DND-41 (cell line): ENCODE results near the gene FOCAD.
"Not testable (repeated sequence)": the region's sequence is repeated elsewhere in the genome, so short reads cannot be mapped to it uniquely, and the experiment has no call there.

ENCODE experiments used
- ATAC-seq: fragments of 200-7000 bp; cut with Tn5 transposase; 3 replicates; pipeline ENCODE4 v1.9.1; 2021; ENCODE audit warnings: low read depth; ENCODE audit not compliant: insufficient read depth
- DNase-seq: peaks from one replicate; pipeline ENCODE4 v3.0.0-alpha.2; 2020
- H2AFZ ChIP-seq: 2 replicates; pipeline ENCODE4 v1.6.0; 2012; ENCODE audit warnings: low read depth, low read length
- H3K27ac ChIP-seq: 2 replicates; pipeline ENCODE4 v1.5.1; 2012; ENCODE audit warnings: low read length, inconsistent platforms
- H3K27me3 ChIP-seq: fragments of 200-600 bp; sonication (generic); 2 replicates; pipeline ENCODE4 v1.6.0; 2012; ENCODE audit warnings: low read length, mild to moderate bottlenecking, inconsistent platforms; ENCODE audit not compliant: insufficient read depth, poor library complexity
- H3K36me3 ChIP-seq: 2 replicates; pipeline ENCODE4 v1.5.1; 2012; ENCODE audit warnings: low read length, inconsistent platforms; ENCODE audit not compliant: insufficient read depth
- H3K4me1 ChIP-seq: 2 replicates; pipeline ENCODE4 v1.5.1; 2012; ENCODE audit warnings: mild to moderate bottlenecking, low read length; ENCODE audit not compliant: insufficient read depth
- H3K4me2 ChIP-seq: 2 replicates; pipeline ENCODE4 v1.6.0; 2012; ENCODE audit warnings: mild to moderate bottlenecking, moderate library complexity, low read length, inconsistent platforms; ENCODE audit not compliant: insufficient read depth
- H3K4me3 ChIP-seq, 2 experiments: fragments of 200-600 bp in 1 of 2; shearing (Covaris generic) in 1 of 2; 2 replicates each; pipeline ENCODE4 v1.5.1; 2012 to 2016; ENCODE audit warnings: inconsistent platforms in 2 of 2, low read length in 2 of 2, mild to moderate bottlenecking in 2 of 2, low read depth in 1 of 2, moderate library complexity in 1 of 2
- H3K79me2 ChIP-seq: 2 replicates; pipeline ENCODE4 v1.6.0; 2012; ENCODE audit warnings: low read length, inconsistent platforms; ENCODE audit not compliant: insufficient read depth
- H3K9ac ChIP-seq: 2 replicates; pipeline ENCODE4 v1.6.0; 2012; ENCODE audit warnings: low read depth, mild to moderate bottlenecking, inconsistent platforms, low read length, moderate library complexity
- H3K9me3 ChIP-seq: 2 replicates; pipeline ENCODE4 v1.5.1; 2012; ENCODE audit warnings: low read length, moderate library complexity, mild to moderate bottlenecking, inconsistent platforms; ENCODE audit not compliant: insufficient read depth, severe bottlenecking
- H4K20me1 ChIP-seq: 2 replicates; pipeline ENCODE4 v1.6.0; 2012; ENCODE audit warnings: low read length; ENCODE audit not compliant: insufficient read depth
- CTCF ChIP-seq: IDR thresholded peaks from 2 replicates; pipeline ENCODE4 v1.5.1; 2012; ENCODE audit warnings: borderline replicate concordance, low read length, moderate library complexity, mild to moderate bottlenecking; ENCODE audit not compliant: poor library complexity, severe bottlenecking; ENCODE audit errors: extremely low read depth
- EZH2 ChIP-seq: IDR thresholded peaks from 3 replicates; pipeline ENCODE4 v1.6.1; 2012; ENCODE audit warnings: borderline replicate concordance, low read depth, mild to moderate bottlenecking, moderate library complexity, low read length, inconsistent platforms; ENCODE audit not compliant: severe bottlenecking

Gene FOCAD

GRCh38 chr9:20651939-20652338, 32.1 kb upstream of the FOCAD start:
- Histone ChIP-seq H3K79me2 (no peaks in the 10 kb centered on the region), H4K20me1 (no peaks in the 10 kb centered on the region), H3K9ac (no peak overlapping the region), H3K27me3 (no peaks in the 10 kb centered on the region), H3K9me3 (no peaks in the 10 kb centered on the region), H3K4me3 (no peak overlapping the region), H3K4me1 (no peaks in the 10 kb centered on the region), H3K36me3 (no peaks in the 10 kb centered on the region), H3K27ac (no peak overlapping the region), H2AFZ (no peak overlapping the region), H3K4me2 (no peak overlapping the region)
- ATAC-seq: no peak
- TF ChIP-seq CTCF (no peak), EZH2 (no peak)
- DNase-seq: no peak

- not testable (repeated sequence) for ATAC-seq, H3K36me3 ChIP-seq, H3K27me3 ChIP-seq, H4K20me1 ChIP-seq, H3K9me3 ChIP-seq
- Histone ChIP-seq H3K79me2 (peaks cover 39% of the 10 kb centered on the region), H3K4me1 (peaks cover 41% of the 10 kb centered on the region), H3K9ac (peak overlapping the region; percentile 54), H3K4me2 (peak overlapping the region; percentile 66), H3K4me3 (peak overlapping the region; percentile 25 to 68; a peak in 3 of 4 replicates), H2AFZ (peak overlapping the region; percentile 76), H3K27ac (peak overlapping the region; percentile 66)
- DNase-seq: peak; percentile 73
Measured at GRCh38 chr9:20658246-20658667, 25.8 kb upstream of the FOCAD start.

- Histone ChIP-seq H3K36me3 (no peaks in the 10 kb centered on the region), H3K27me3 (no peaks in the 10 kb centered on the region), H3K4me1 (peaks cover 41% of the 10 kb centered on the region), H4K20me1 (no peaks in the 10 kb centered on the region), H3K4me2 (peak overlapping the region; percentile 66), H3K27ac (peak overlapping the region; percentile 66), H3K9me3 (no peaks in the 10 kb centered on the region), H2AFZ (peak overlapping the region; percentile 76), H3K4me3 (peak overlapping the region; percentile 25 to 68; a peak in 3 of 4 replicates), H3K9ac (peak overlapping the region; percentile 54), H3K79me2 (peaks cover 43% of the 10 kb centered on the region)
- DNase-seq (peak; percentile 48), ATAC-seq (peak; percentile 76)
- TF ChIP-seq CTCF: no peak
Measured at GRCh38 chr9:20658677-20659473, 25.2 kb upstream of the FOCAD start.

GRCh38 chr9:20659474-20659967, 24.5 kb upstream of the FOCAD start:
- no peaks in the 10 kb centered on the region for H3K27me3 ChIP-seq
- peak overlapping the region; percentile 76; the same call in 1 of the 2 replicates for H2AFZ ChIP-seq
- peak overlapping the region; percentile 66 for H3K27ac ChIP-seq
- H3K9me3 ChIP-seq: no peaks in the 10 kb centered on the region
- H3K4me3 ChIP-seq: peak overlapping the region; percentile 25 to 68; a peak in 3 of 4 replicates
- no peak for DNase-seq
- H4K20me1 ChIP-seq: no peaks in the 10 kb centered on the region
- peak overlapping the region; percentile 66 for H3K4me2 ChIP-seq
- H3K9ac ChIP-seq: peak overlapping the region; percentile 54
- peaks cover 43% of the 10 kb centered on the region for H3K79me2 ChIP-seq
- ATAC-seq: no peak
- H3K4me1 ChIP-seq: peaks cover 41% of the 10 kb centered on the region
- no peaks in the 10 kb centered on the region for H3K36me3 ChIP-seq
- TF ChIP-seq CTCF (no peak), EZH2 (no peak)
